GM21619 (cell line): Measurements from ENCODE around the gene PMAIP1.

ENCODE experiments used
- ATAC-seq: cut with Tn5 transposase; IDR thresholded peaks from one replicate; pipeline ENCODE4 v1.9.1; 2021; ENCODE audit not compliant: unreplicated experiment

Gene PMAIP1

DNA sequence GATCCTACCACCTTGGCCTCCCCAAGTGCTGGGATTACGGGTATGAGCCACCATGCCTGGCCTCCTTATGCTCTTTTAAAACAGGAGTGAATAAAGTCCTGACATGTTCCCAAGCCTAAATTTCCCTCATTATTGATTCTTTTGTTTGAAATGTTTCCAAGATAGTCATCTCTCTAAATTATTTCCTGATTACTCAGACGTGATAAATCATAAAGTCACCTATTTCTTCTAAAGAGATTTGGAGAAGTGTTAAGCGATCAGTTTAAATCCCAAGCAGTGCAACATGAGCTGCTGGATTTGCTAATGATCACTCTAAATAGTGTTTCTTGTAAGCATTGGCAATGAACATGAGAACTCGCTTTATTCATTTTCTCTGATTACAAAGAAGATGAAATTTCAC lies 51.8 kb downstream of the PMAIP1 start:
- no peak for ATAC-seq

DNA sequence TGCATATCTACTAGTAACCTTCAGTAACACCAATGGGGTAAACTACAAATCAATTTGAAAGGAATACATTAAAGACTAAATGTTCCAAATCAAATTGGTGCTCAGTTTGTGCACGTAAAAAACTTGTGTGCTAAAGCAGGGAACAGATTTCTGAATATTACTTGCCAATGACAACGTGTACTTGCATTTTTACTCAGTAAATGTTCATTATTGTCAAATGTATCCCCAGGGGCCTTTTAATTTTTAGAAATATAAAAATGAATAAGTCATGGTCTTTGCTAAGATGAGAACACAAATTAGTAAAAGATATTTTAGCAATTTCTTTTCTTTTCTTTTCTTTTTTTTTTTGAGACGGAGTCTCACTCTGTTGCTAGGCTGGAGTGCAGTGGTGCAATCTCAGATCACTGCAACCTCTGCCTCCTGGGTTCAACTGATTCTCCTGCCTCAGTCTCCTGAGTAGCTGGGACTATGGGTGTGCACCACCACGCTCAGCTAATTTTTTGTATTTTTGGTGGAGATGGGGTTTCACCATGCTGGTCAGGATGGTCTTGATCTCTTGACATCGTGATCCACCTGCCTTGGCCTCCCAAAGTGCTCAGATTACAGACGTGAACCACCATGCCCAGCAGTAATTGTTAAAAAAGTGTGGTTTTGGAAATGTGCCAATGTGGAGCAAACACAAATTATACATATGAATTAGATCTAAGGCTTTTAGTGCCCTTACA lies 52.6 kb downstream of the PMAIP1 start:
- ATAC-seq: no peak
